GM18505 (cell line): ENCODE measurements around the gene PI4KA.

Experiments used
- ATAC-seq: cut with Tn5 transposase; IDR thresholded peaks from one replicate; pipeline ENCODE4 v1.9.1; 2021; ENCODE audit not compliant: unreplicated experiment
- POLR2A ChIP-seq: IDR thresholded peaks from 4 replicates; pipeline ENCODE4 v1.6.1; 2011; ENCODE audit warnings: borderline replicate concordance; ENCODE audit not compliant: insufficient read depth, insufficient read length; ENCODE audit errors: extremely low read depth

Gene PI4KA

GRCh38 chr22:20794650-20795413, 63.8 kb downstream of the PI4KA start:
- TF ChIP-seq POLR2A: no peak
- no peak for ATAC-seq

GRCh38 chr22:20793748-20794649, 64.6 kb downstream of the PI4KA start:
- TF ChIP-seq POLR2A: no peak
- no peak for ATAC-seq

- TF ChIP-seq POLR2A: no peak
Observed at GRCh38 chr22:20792966-20793728, 65.5 kb downstream of the PI4KA start.

GRCh38 chr22:20792221-20792965, 66.2 kb downstream of the PI4KA start:
- no peak for ATAC-seq
- TF ChIP-seq POLR2A: no peak

More at GRCh38 chr22:20792966-20793728, 65.5 kb downstream of the PI4KA start:
- no peak for ATAC-seq

GRCh38 chr22:20788627-20789344, 69.8 kb downstream of the PI4KA start:
- TF ChIP-seq POLR2A: no peak
- no peak for ATAC-seq

- TF ChIP-seq POLR2A: no peak
- no peak for ATAC-seq
Observed at GRCh38 chr22:20787746-20788626, 70.6 kb downstream of the PI4KA start.

GRCh38 chr22:20787223-20787622, 71.4 kb downstream of the PI4KA start:
- no peak for ATAC-seq
- no peak for TF ChIP-seq POLR2A

- no peak for TF ChIP-seq POLR2A
- ATAC-seq: no peak
Observed at GRCh38 chr22:20786536-20786979, 72.1 kb downstream of the PI4KA start.

- TF ChIP-seq POLR2A: no peak
- ATAC-seq: no peak
Observed at GRCh38 chr22:20786048-20786447, 72.6 kb downstream of the PI4KA start.

- ATAC-seq: no peak
- no peak for TF ChIP-seq POLR2A
Observed at GRCh38 chr22:20785415-20785814, 73.2 kb downstream of the PI4KA start.

- ATAC-seq: no peak
Observed at GRCh38 chr22:20783844-20784723, 74.5 kb downstream of the PI4KA start.

GRCh38 chr22:20783300-20783673, 75.3 kb downstream of the PI4KA start:
- TF ChIP-seq POLR2A: no peak
- ATAC-seq: no peak

More at GRCh38 chr22:20783844-20784723, 74.5 kb downstream of the PI4KA start:
- TF ChIP-seq POLR2A: no peak
